Spleen (tissue), 11 donors: ENCODE results near the gene HECW1. TPM values are rescaled to one million over a fixed set of nuclear protein-coding genes. Genes with fewer than 3 reads are reported as not detected.

Experiments
- DNase-seq: peaks from one replicate; pipeline ENCODE4 v3.0.0-alpha.2; 2020
- H3K27ac ChIP-seq, 8 donors: fragments of 200-600 bp; sonication (generic) in 7 of 8; 1 replicate in 4 of 8; 2 replicates in 4 of 8; pipeline versions ENCODE4 v1.5.0 to v1.8.0; 2016 to 2021; ENCODE audit warnings: inconsistent platforms in 4 of 8, mild to moderate bottlenecking in 4 of 8, moderate library complexity in 1 of 8
- H3K27me3 ChIP-seq, 7 donors: fragments of 200-600 bp; sonication (generic) in 6 of 7; replicated peaks in 1 of 7; 1 replicate in 4 of 7; 2 replicates in 3 of 7; pipeline versions ENCODE4 v1.5.0 to v1.8.0; 2016 to 2021; ENCODE audit warnings: inconsistent platforms in 3 of 7, mild to moderate bottlenecking in 1 of 7
- H3K36me3 ChIP-seq, 6 donors: fragments of 200-600 bp; sonication (generic) in 5 of 6; 1 replicate in 4 of 6; 2 replicates in 2 of 6; pipeline versions ENCODE4 v1.5.0 to v1.8.0; 2016 to 2021; ENCODE audit warnings: inconsistent platforms in 2 of 6
- H3K4me1 ChIP-seq, 6 donors: fragments of 200-600 bp; sonication (generic) in 5 of 6; 1 replicate in 3 of 6; 2 replicates in 3 of 6; pipeline versions ENCODE4 v1.5.0 to v1.8.0; 2016 to 2021; ENCODE audit warnings: inconsistent platforms in 3 of 6
- H3K4me3 ChIP-seq, 8 donors: fragments of 200-600 bp; sonication (generic) in 7 of 8; 1 replicate in 4 of 8; 2 replicates in 4 of 8; pipeline versions ENCODE4 v1.5.0 to v1.8.0; 2016 to 2021; ENCODE audit warnings: inconsistent platforms in 4 of 8, mild to moderate bottlenecking in 4 of 8, moderate library complexity in 2 of 8
- H3K9me3 ChIP-seq, 8 donors: fragments of 200-600 bp; sonication (generic) in 7 of 8; 1 replicate in 4 of 8; 2 replicates in 4 of 8; pipeline versions ENCODE4 v1.5.0 to v1.8.0; 2016 to 2021; ENCODE audit warnings: inconsistent platforms in 4 of 8
- POLR2A ChIP-seq, 3 donors: fragments of 450-650 bp; IDR thresholded peaks; one replicate each; pipeline ENCODE4 v1.5.1; 2017; ENCODE audit warnings: antibody characterized with exemption in 3 of 3, mild to moderate bottlenecking in 1 of 3
- POLR2AphosphoS5 ChIP-seq, 3 donors: sonication (generic); formaldehyde crosslinking; IDR thresholded peaks; one replicate each; pipeline ENCODE4 v1.5.1; 2017; ENCODE audit warnings: antibody characterized with exemption in 3 of 3
- WGBS, 5 donors: extraction: QIAGEN DNeasy Blood & Tissue Kit in 3 of 5; methylation state at CpG; one replicate each; pipeline versions ENCODE4 v1.1.5 to v1.1.7; 2013 to 2018; 5-methylcytosine and 5-hydroxymethylcytosine counted together
- intact Hi-C: fragments of 100-400 bp; cut with DNase I; formaldehyde crosslinking; loops from one replicate; pipeline ENCODE4 v1.15.0; 2023; ENCODE audit warnings: low total_unique reads
- polyA plus RNA-seq, 3 donors: library from polyadenylated mRNA; stranded (reverse); fragments of 200-250 nt; gene quantifications; one replicate each; pipeline ENCODE4 v1.2.1, GENCODE V29; 2013
- total RNA-seq, 7 donors: library from RNA; depleted of rRNA in 3 of 7; stranded (reverse); fragments of >200 nt in 3 of 7; fragmentation: NEBNext Ultra II Directional in 4 of 7; extraction: Animal tissue kit (Norgen Biotek cat#: 25700) in 4 of 7; gene quantifications; one replicate each; pipeline versions ENCODE4 v1.1.0 to v1.2.1, GENCODE V29; 2016 to 2021
- TF ChIP-seq, protein P1 (sequence below), 11 experiments: fragments of 200-600 bp in 7 of 11; fragments of 450-650 bp in 4 of 11; sonication (generic) in 4 of 11; IDR thresholded peaks in 8 of 11; conservative IDR thresholded peaks in 3 of 11; 1 replicate in 7 of 11; 2 replicates in 4 of 11; pipeline versions ENCODE4 v1.4.0 to v1.8.0; 2016 to 2021; ENCODE audit warnings: antibody characterized with exemption in 11 of 11, inconsistent platforms in 4 of 11, mild to moderate bottlenecking in 1 of 11
- donor health status: healthy with polysubstance abuse.
- donor health status: DM: no; HTN: no; CAD: no; lungs with moderate emphysema.
- donor health status: DM: no; HTN: no; CAD: no.
- donor health status: Bipolar disorder and iron deficiency.
- donor health status: healthy.
- donor health status: DM: no; HTN: no; CAD: no.
- donor health status: DM: yes; HTN: yes; CAD: no.

The HECW1 gene
- total and polyA plus RNA-seq, 10 donors = 0.03 to 1.5 (median 0.40) TPM; not detected in 1

DNA sequence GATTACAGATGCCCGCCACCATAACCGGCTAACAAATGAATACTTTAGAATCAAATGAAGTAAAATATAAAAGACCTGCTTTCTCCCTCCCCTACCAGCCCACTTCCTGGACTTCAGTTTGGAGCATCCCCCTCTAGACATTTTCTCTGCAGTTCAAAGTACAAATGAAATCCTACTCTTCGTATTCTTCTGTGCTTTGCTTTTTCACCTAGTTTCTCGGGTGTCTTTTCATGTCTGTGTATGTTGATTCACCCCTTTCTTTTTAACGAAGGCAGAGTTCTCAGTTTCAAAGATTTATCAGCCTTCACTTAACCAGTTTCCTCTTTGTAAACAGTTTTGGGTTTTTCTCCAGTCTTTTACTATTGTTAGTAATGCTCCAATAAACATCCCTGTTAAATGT is 324.6 kb downstream of the HECW1 start:
- no peaks in the 10 kb centered on the region for H3K4me1 ChIP-seq
- no peaks in the 10 kb centered on the region for H3K27me3 ChIP-seq
- intact Hi-C loops = no loop called here
- 66 to 77% (median 70%) methylated on average over 5 of the region's 5 CpGs for WGBS, 5 donors
- no peak for DNase-seq
- no peak overlapping the region for H3K27ac ChIP-seq
- H3K9me3 ChIP-seq = no peaks in the 10 kb centered on the region
- H3K4me3 ChIP-seq = no peak overlapping the region
- no peaks in the 10 kb centered on the region for H3K36me3 ChIP-seq
- TF ChIP-seq POLR2AphosphoS5 (IDR thresholded peaks at IDR 0.05) (no peak), POLR2A (IDR thresholded peaks at IDR 0.05) (no peak)
- TF ChIP-seq, protein P1, sequence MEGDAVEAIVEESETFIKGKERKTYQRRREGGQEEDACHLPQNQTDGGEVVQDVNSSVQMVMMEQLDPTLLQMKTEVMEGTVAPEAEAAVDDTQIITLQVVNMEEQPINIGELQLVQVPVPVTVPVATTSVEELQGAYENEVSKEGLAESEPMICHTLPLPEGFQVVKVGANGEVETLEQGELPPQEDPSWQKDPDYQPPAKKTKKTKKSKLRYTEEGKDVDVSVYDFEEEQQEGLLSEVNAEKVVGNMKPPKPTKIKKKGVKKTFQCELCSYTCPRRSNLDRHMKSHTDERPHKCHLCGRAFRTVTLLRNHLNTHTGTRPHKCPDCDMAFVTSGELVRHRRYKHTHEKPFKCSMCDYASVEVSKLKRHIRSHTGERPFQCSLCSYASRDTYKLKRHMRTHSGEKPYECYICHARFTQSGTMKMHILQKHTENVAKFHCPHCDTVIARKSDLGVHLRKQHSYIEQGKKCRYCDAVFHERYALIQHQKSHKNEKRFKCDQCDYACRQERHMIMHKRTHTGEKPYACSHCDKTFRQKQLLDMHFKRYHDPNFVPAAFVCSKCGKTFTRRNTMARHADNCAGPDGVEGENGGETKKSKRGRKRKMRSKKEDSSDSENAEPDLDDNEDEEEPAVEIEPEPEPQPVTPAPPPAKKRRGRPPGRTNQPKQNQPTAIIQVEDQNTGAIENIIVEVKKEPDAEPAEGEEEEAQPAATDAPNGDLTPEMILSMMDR (IDR thresholded peaks at IDR 0.05 in 8 of 11, conservative IDR thresholded peaks at IDR 0.05 in 3 of 11) = no peak

DNA sequence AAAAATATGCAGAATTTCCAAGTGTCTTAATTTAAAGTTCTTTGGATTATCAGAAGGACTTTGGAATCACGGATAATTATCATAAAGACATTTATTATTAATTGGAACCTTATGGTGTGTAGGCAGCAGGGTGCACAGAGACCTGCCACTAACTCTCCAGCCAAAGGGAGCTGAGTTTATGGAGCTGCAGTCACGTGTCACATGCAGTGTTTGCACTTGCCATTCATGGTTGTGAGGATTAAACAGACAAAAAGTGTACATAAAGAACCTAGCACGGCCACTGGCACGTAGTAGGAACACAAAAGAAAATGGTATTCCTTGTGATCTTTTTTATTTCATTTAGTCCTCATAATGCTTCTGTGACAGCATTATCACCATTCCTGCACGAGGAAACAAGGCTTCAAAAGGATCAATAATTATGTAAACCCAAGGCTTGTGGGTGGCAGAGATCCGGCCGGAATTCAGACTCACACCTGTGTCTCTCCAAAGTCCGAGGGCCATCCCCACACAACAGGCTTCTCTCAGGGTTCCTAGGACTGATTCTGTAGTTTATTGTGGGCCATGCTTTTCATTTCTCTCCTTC is 326.5 kb downstream of the HECW1 start:
- TF ChIP-seq POLR2A (IDR thresholded peaks at IDR 0.05) (no peak), POLR2AphosphoS5 (IDR thresholded peaks at IDR 0.05) (no peak)
- TF ChIP-seq, protein P1 (IDR thresholded peaks at IDR 0.05 in 8 of 11, conservative IDR thresholded peaks at IDR 0.05 in 3 of 11) = no peak
- intact Hi-C loops = no loop called here
- WGBS, 5 donors = 81 to 89% (median 83%) methylated on average over 8 of the region's 8 CpGs
- H3K36me3 ChIP-seq = no peaks in the 10 kb centered on the region
- no peak overlapping the region for H3K27ac ChIP-seq
- no peak for DNase-seq
- H3K9me3 ChIP-seq = no peaks in the 10 kb centered on the region
- no peaks in the 10 kb centered on the region for H3K27me3 ChIP-seq
- H3K4me1 ChIP-seq = no peaks in the 10 kb centered on the region
- H3K4me3 ChIP-seq = no peak overlapping the region

DNA sequence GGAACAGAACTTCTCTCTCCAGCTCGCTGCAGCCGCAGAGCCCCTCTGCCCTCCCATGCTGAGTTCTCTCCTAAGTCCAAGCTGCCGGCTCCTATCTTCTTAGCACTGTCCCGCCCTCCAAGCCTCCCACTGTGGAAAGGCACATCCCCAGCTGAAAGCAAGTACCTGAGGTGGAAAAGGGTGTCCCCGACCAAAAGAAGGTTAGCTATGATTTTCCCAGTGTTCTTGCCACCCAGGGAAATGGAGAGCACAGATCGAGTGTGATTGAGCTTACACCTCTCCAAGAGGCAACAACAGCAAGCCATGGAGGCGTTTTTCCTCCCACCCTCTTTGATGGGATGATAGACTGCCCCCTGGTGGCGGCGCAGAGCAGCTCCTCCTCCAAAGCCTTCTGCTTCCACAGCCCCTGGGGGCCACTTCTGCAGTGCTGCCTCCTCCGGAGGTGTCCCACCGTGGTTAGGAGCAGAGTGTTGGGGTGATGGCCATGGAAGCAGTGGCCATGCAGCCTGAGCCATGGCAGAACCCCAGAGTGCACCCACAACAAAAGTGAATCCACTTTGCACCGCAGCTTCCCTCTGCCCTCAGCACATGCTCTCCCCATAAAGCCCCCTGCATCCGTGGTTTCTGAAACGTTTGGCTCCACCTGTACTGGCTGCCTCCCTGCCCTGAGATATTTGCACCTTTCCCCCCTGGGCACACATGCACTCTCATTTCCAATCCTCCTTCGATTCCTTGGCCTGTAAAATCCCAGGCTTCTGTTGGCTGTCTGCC is 327.4 kb downstream of the HECW1 start:
- Histone ChIP-seq H3K4me3 (no peak overlapping the region), H3K4me1 (no peaks in the 10 kb centered on the region), H3K36me3 (no peaks in the 10 kb centered on the region), H3K9me3 (no peaks in the 10 kb centered on the region), H3K27ac (no peak overlapping the region), H3K27me3 (no peaks in the 10 kb centered on the region)
- peak; percentile 83 for DNase-seq
- 49 to 57% (median 54%) methylated on average over 15 of the region's 15 CpGs for WGBS, 5 donors
- TF ChIP-seq POLR2AphosphoS5 (IDR thresholded peaks at IDR 0.05) = no peak
- TF ChIP-seq POLR2A (IDR thresholded peaks at IDR 0.05) = no peak
- TF ChIP-seq, protein P1 (IDR thresholded peaks at IDR 0.05 in 8 of 11, conservative IDR thresholded peaks at IDR 0.05 in 3 of 11) = peak; percentile 4 to 82 (median 68)
- intact Hi-C loops = loop anchor here (10.0 kb wide), 1 partner anchor 495 kb away; no protein-coding TSS in a partner anchor
